HCT116 (cell line): ENCODE data around the gene BBIP1.
"Not testable (repeated sequence)": the region's sequence is repeated elsewhere in the genome, so short reads cannot be mapped to it uniquely, and the experiment has no call there.

Source experiments
- CEBPB ChIP-seq: IDR thresholded peaks from 2 replicates; pipeline ENCODE4 v1.6.1; 2012; ENCODE audit warnings: low read depth
- ELF1 ChIP-seq: IDR thresholded peaks from 2 replicates; pipeline ENCODE4 v1.6.1; 2012; ENCODE audit warnings: low read depth, borderline replicate concordance
- EZH2 ChIP-seq: fragments of 200-600 bp; sonication (generic); IDR thresholded peaks from 2 replicates; pipeline ENCODE4 v1.6.1; 2017; ENCODE audit warnings: antibody characterized with exemption, mixed run types
- POLR2A ChIP-seq: IDR thresholded peaks from 2 replicates; pipeline ENCODE4 v1.7.0; 2011; ENCODE audit warnings: borderline replicate concordance; ENCODE audit not compliant: insufficient read depth, insufficient read length; ENCODE audit errors: extremely low read depth
- POLR2AphosphoS5 ChIP-seq: IDR thresholded peaks from 2 replicates; pipeline ENCODE4 v1.6.1; 2011; ENCODE audit warnings: mild to moderate bottlenecking, low read depth, low read length, moderate library complexity
- YY1 ChIP-seq: IDR thresholded peaks from 2 replicates; pipeline ENCODE4 v1.6.1; 2011; ENCODE audit warnings: low read length, low read depth, moderate library complexity, mild to moderate bottlenecking; ENCODE audit not compliant: insufficient replicate concordance; ENCODE audit errors: extremely low read depth
- ZFX ChIP-seq: fragments of 450-650 bp; IDR thresholded peaks from 2 replicates; pipeline ENCODE4 v1.6.1; 2017
- ZNF274 ChIP-seq: fragments of 200-500 bp; sonication (Bioruptor generic); IDR thresholded peaks from 2 replicates; pipeline ENCODE4 v1.6.1; 2014; ENCODE audit warnings: mild to moderate bottlenecking, low read depth, low read length, inconsistent platforms
- TF ChIP-seq, protein P1 (sequence below), 3 experiments: fragments of 200-600 bp in 1 of 3; sonication (generic) in 1 of 3; IDR thresholded peaks in 2 of 3; conservative IDR thresholded peaks in 1 of 3; 2 replicates each; pipeline ENCODE4 v1.5.1; 2012 to 2017; ENCODE audit warnings: low read depth in 2 of 3, low read length in 2 of 3, antibody characterized with exemption in 1 of 3, borderline replicate concordance in 1 of 3, control low read depth in 1 of 3, mild to moderate bottlenecking in 1 of 3, mixed read lengths in 1 of 3, mixed run types in 1 of 3, moderate library complexity in 1 of 3; ENCODE audit not compliant: insufficient read depth in 1 of 3
- TF ChIP-seq, protein P2 (sequence below): IDR thresholded peaks from 2 replicates; pipeline ENCODE4 v1.6.1; 2012
- TF ChIP-seq, protein P3 (sequence below): IDR thresholded peaks from 2 replicates; pipeline ENCODE4 v1.6.1; 2012; ENCODE audit warnings: low read depth

DNA sequence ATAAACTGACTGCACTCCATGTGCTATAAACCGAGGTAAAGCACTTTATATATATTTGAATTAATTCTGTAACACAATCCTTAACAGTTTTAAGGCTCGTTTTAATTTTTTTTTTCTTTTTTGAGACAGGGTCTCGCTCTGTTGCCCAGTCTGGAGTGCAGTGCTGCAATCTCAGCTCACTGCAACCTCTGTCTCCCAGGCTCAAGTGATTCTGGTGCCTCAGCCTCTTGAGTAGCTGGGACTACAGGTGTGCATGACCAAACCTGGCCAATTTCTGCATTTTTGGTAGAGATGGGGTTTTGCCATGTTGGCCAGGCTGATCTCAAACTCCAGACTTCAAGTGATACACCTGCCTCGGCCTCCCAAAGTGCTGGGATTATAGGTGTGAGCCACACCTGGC, 3.4 kb downstream of the BBIP1 start:
- TF ChIP-seq, protein P1, sequence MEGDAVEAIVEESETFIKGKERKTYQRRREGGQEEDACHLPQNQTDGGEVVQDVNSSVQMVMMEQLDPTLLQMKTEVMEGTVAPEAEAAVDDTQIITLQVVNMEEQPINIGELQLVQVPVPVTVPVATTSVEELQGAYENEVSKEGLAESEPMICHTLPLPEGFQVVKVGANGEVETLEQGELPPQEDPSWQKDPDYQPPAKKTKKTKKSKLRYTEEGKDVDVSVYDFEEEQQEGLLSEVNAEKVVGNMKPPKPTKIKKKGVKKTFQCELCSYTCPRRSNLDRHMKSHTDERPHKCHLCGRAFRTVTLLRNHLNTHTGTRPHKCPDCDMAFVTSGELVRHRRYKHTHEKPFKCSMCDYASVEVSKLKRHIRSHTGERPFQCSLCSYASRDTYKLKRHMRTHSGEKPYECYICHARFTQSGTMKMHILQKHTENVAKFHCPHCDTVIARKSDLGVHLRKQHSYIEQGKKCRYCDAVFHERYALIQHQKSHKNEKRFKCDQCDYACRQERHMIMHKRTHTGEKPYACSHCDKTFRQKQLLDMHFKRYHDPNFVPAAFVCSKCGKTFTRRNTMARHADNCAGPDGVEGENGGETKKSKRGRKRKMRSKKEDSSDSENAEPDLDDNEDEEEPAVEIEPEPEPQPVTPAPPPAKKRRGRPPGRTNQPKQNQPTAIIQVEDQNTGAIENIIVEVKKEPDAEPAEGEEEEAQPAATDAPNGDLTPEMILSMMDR (IDR thresholded peaks at IDR 0.05 in 2 of 3, conservative IDR thresholded peaks at IDR 0.05 in 1 of 3; ENCODE audit: borderline replicate concordance in 1 of 3, insufficient read depth in 1 of 3, low read depth in 2 of 3, low read length in 2 of 3) = not testable (repeated sequence)
- TF ChIP-seq EZH2, POLR2A, POLR2AphosphoS5, CEBPB, ZFX, ELF1, ZNF274, YY1: not testable (repeated sequence)
- TF ChIP-seq, protein P2, sequence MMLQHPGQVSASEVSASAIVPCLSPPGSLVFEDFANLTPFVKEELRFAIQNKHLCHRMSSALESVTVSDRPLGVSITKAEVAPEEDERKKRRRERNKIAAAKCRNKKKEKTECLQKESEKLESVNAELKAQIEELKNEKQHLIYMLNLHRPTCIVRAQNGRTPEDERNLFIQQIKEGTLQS = not testable (repeated sequence)
- TF ChIP-seq, protein P3, sequence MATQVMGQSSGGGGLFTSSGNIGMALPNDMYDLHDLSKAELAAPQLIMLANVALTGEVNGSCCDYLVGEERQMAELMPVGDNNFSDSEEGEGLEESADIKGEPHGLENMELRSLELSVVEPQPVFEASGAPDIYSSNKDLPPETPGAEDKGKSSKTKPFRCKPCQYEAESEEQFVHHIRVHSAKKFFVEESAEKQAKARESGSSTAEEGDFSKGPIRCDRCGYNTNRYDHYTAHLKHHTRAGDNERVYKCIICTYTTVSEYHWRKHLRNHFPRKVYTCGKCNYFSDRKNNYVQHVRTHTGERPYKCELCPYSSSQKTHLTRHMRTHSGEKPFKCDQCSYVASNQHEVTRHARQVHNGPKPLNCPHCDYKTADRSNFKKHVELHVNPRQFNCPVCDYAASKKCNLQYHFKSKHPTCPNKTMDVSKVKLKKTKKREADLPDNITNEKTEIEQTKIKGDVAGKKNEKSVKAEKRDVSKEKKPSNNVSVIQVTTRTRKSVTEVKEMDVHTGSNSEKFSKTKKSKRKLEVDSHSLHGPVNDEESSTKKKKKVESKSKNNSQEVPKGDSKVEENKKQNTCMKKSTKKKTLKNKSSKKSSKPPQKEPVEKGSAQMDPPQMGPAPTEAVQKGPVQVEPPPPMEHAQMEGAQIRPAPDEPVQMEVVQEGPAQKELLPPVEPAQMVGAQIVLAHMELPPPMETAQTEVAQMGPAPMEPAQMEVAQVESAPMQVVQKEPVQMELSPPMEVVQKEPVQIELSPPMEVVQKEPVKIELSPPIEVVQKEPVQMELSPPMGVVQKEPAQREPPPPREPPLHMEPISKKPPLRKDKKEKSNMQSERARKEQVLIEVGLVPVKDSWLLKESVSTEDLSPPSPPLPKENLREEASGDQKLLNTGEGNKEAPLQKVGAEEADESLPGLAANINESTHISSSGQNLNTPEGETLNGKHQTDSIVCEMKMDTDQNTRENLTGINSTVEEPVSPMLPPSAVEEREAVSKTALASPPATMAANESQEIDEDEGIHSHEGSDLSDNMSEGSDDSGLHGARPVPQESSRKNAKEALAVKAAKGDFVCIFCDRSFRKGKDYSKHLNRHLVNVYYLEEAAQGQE = not testable (repeated sequence)
